ENCODE results near the gene NPIPA8.
"Not testable (repeated sequence)": the region's sequence is repeated elsewhere in the genome, so short reads cannot be mapped to it uniquely, and the experiment has no call there.

Gene NPIPA8

GRCh38 chr16:18270171-18270570, 66.4 kb downstream of the NPIPA8 start:
- not testable (repeated sequence) for DNase-seq

All from NCI-H1092 (cell line).